Uterus (tissue), 4 donors: ENCODE data around the gene MSH4. TPM values are rescaled to one million over a fixed set of nuclear protein-coding genes. Genes with fewer than 3 reads are reported as not detected.

Experiments used
- DNase-seq, 2 donors: peaks; one replicate each; pipeline ENCODE4 v3.0.0-alpha.2; 2019 to 2020
- H3K27ac ChIP-seq, 2 donors: fragments of 200-600 bp; sonication (generic); 1 replicate in 1 of 2; 2 replicates in 1 of 2; pipeline ENCODE4 v1.5.1; 2016 to 2018
- H3K27me3 ChIP-seq, 2 donors: fragments of 200-600 bp; sonication (generic); one replicate each; pipeline ENCODE4 v1.5.1; 2018 to 2019; ENCODE audit warnings: control low read depth in 1 of 2
- H3K36me3 ChIP-seq, 2 donors: fragments of 200-600 bp; sonication (generic); one replicate each; pipeline ENCODE4 v1.5.1; 2019; ENCODE audit warnings: control low read depth in 1 of 2
- H3K4me1 ChIP-seq, 2 donors: fragments of 200-600 bp; sonication (generic); one replicate each; pipeline ENCODE4 v1.5.1; 2018 to 2019; ENCODE audit warnings: control low read depth in 1 of 2
- H3K4me3 ChIP-seq, 2 donors: fragments of 200-600 bp; sonication (generic); 1 replicate in 1 of 2; 2 replicates in 1 of 2; pipeline ENCODE4 v1.5.1; 2018 to 2019; ENCODE audit warnings: mild to moderate bottlenecking in 1 of 2
- H3K9me3 ChIP-seq, 2 donors: fragments of 200-600 bp; sonication (generic); one replicate each; pipeline ENCODE4 v1.5.1; 2019; ENCODE audit warnings: control low read depth in 1 of 2
- POLR2A ChIP-seq, 2 donors: fragments of 450-650 bp; IDR thresholded peaks; one replicate each; pipeline ENCODE4 v1.6.1; 2016; ENCODE audit warnings: antibody characterized with exemption in 2 of 2, mild to moderate bottlenecking in 1 of 2, moderate library complexity in 1 of 2
- intact Hi-C: fragments of 100-400 bp; cut with DNase I; formaldehyde crosslinking; loops from one replicate; pipeline ENCODE4 v1.15.1; 2023; ENCODE audit warnings: low total_unique reads
- small RNA-seq: library from RNA; depleted of rRNA; stranded (forward); fragments of <200 nt; gene quantifications from one replicate; pipeline ENCODE3, GENCODE V24; 2016
- total RNA-seq, 4 donors: library from RNA; depleted of rRNA in 3 of 4; stranded (reverse); fragments of >200 nt in 3 of 4; gene quantifications; one replicate each; pipeline versions ENCODE4 v1.1.0 to v1.2.4, GENCODE V29; 2014 to 2023
- TF ChIP-seq, protein P1 (sequence below), 4 experiments: fragments of 200-600 bp in 2 of 4; fragments of 450-650 bp in 2 of 4; sonication (generic) in 2 of 4; IDR thresholded peaks; one replicate each; pipeline ENCODE4 v1.5.1; 2016 to 2019; ENCODE audit warnings: antibody characterized with exemption in 4 of 4, mild to moderate bottlenecking in 2 of 4, moderate library complexity in 1 of 4
- donor health status: DM: yes; HTN: yes; CAD: no.

MSH4 gene
- total RNA-seq, 4 donors from 2014 or later, result 0.26 to 1.2 (median 0.39) TPM

- no peak for TF ChIP-seq POLR2A (IDR thresholded peaks at IDR 0.05)
- TF ChIP-seq, protein P1, sequence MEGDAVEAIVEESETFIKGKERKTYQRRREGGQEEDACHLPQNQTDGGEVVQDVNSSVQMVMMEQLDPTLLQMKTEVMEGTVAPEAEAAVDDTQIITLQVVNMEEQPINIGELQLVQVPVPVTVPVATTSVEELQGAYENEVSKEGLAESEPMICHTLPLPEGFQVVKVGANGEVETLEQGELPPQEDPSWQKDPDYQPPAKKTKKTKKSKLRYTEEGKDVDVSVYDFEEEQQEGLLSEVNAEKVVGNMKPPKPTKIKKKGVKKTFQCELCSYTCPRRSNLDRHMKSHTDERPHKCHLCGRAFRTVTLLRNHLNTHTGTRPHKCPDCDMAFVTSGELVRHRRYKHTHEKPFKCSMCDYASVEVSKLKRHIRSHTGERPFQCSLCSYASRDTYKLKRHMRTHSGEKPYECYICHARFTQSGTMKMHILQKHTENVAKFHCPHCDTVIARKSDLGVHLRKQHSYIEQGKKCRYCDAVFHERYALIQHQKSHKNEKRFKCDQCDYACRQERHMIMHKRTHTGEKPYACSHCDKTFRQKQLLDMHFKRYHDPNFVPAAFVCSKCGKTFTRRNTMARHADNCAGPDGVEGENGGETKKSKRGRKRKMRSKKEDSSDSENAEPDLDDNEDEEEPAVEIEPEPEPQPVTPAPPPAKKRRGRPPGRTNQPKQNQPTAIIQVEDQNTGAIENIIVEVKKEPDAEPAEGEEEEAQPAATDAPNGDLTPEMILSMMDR (IDR thresholded peaks at IDR 0.05), result no peak
- Histone ChIP-seq H3K36me3 (no peaks in the 10 kb centered on the region), H3K4me3 (no peak overlapping the region), H3K4me1 (no peaks in the 10 kb centered on the region), H3K9me3 (no peaks in the 10 kb centered on the region), H3K27me3 (no peaks in the 10 kb centered on the region), H3K27ac (no peak overlapping the region)
- intact Hi-C loops, result no loop called here
- no peak for DNase-seq
These were observed 155.3 kb downstream of the MSH4 start for GRCh38 chr1:75952016-75952415.

- Histone ChIP-seq H3K27ac (no peak overlapping the region), H3K36me3 (no peaks in the 10 kb centered on the region), H3K4me3 (no peak overlapping the region), H3K4me1 (no peaks in the 10 kb centered on the region), H3K9me3 (no peaks in the 10 kb centered on the region), H3K27me3 (no peaks in the 10 kb centered on the region)
- DNase-seq, result no peak
- intact Hi-C loops, result no loop called here
- TF ChIP-seq POLR2A (IDR thresholded peaks at IDR 0.05), result no peak
- TF ChIP-seq, protein P1 (IDR thresholded peaks at IDR 0.05), result no peak
These were observed 156.8 kb downstream of the MSH4 start for GRCh38 chr1:75953461-75953860.

DNA sequence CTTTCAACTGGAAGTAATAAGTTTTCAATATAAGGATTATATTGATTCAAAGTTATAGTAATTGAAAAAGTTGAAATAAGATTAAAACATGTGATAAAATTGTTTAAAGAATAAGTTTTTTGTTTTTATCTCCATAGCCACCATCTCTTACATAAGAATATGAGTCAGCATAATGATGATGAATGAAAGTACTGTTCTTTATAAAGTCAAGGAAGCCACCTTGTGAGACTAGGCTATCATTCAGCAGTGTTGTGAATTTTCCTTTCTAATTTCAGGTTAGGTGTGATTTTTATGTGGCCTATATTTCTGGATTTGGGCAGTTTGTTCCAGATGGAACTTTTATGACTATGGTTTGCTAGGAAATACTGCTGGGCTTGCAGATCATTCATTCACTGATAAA, 157.9 kb downstream of the MSH4 start:
- intact Hi-C loops, result no loop called here
- TF ChIP-seq, protein P1 (IDR thresholded peaks at IDR 0.05), result no peak
- TF ChIP-seq POLR2A (IDR thresholded peaks at IDR 0.05), result no peak
- no peaks in the 10 kb centered on the region for H3K36me3 ChIP-seq
- no peaks in the 10 kb centered on the region for H3K27me3 ChIP-seq
- no peak for DNase-seq
- no peaks in the 10 kb centered on the region for H3K9me3 ChIP-seq
- H3K4me1 ChIP-seq, result no peaks in the 10 kb centered on the region
- no peak overlapping the region for H3K27ac ChIP-seq
- no peak overlapping the region for H3K4me3 ChIP-seq

Small RNA genes within 50 kb of the gene (small RNA-seq; reads per million reads assigned to genes)
- gene SNORD45A, result not detected
- not detected for gene SNORD45B
- not detected for gene SNORD45C

Other genes with a start within 250 kb of the MSH4 start
- 1 to 10 TPM in 3 of 4 donors, not detected in 1; 1.6 to 5.5 (median 5.4) TPM for gene SLC44A5, start 185.8 kb upstream of the MSH4 start, total RNA-seq
- gene ACADM, start 72.2 kb upstream of the MSH4 start, total RNA-seq, result 100 to 1,000 TPM in 1 of 4 donors, 10 to 100 TPM in 3; 44.0 to 174 (median 65.4) TPM
- gene RABGGTB, start 10.6 kb upstream of the MSH4 start, total RNA-seq, result 10 to 100 TPM; 54.5 to 87.6 (median 74.2) TPM
- not detected for gene ASB17, start 135.5 kb downstream of the MSH4 start, total RNA-seq